ENCODE results near the gene USP4. TPM values are rescaled to one million over a fixed set of nuclear protein-coding genes. Genes with fewer than 3 reads are reported as not detected.
A peak's percentile ranks its signal among the peaks of the same experiment; 100 is the strongest.

Gene USP4
- total RNA-seq, 5 donors from 2014 or later (not counting 1 experiment from before 2014, with no cell fraction given) = 101 to 107 (median 103) TPM

DNA sequence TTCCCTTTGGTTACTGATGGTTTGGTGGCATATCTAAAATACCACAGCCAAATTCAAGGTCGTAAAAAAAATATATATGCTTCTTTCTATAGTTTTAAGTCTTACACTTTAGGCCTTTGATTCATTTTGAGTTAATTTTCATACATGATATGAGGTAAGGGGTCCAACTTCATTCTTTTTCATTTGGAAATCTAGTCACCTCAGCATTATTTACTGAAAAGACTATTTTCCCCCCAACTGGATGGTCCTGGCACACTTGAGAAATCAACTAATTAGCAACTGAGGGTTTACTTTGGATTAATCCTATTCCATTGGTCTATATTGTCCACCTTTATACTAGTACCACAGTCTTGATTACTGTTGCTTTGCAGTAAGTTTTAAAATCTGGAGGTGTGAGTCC, 45.8 kb upstream of the USP4 start:
- Mint-ChIP-seq H3K36me3 (peaks cover 6% of the 10 kb centered on the region), H3K4me3 (peak overlapping the region in 1 of 3 donors; percentile 37), H3K4me1 (peaks cover 51 to 82% (median 79%) of the 10 kb centered on the region in 3 donors), H3K27ac (peak overlapping the region; percentile 46 to 65), H3K27me3 (no peaks in the 10 kb centered on the region), H3K9me3 (no peaks in the 10 kb centered on the region)
- DNase-seq (no peak), ATAC-seq (replicated peaks in 1 of 4) (no peak)
- ChIA-PET CTCF (no interaction called here), POLR2A (no interaction called here)
- Histone ChIP-seq H3K9me3 (no peaks in the 10 kb centered on the region), H3K27ac (ENCODE audit: low read length) (no peak overlapping the region), H3K4me1 (ENCODE audit: control insufficient read depth in 1 of 2, extremely low read depth in 1 of 2, insufficient read depth in 2 of 2, low read length in 2 of 2) (peaks cover 4 to 61% of the 10 kb centered on the region in 2 experiments), H3K36me3 (ENCODE audit: control insufficient read depth in 2 of 2, extremely low read depth in 1 of 2, insufficient read depth in 1 of 2, low read length in 1 of 2) (peaks cover 0 to 9% of the 10 kb centered on the region in 2 donors), H3K4me3 (ENCODE audit: control insufficient read depth in 1 of 2, extremely low read depth in 1 of 2, low read length in 1 of 2) (no peak overlapping the region), H3K27me3 (replicated peaks in 1 of 2; ENCODE audit: control insufficient read depth in 2 of 2, extremely low read depth in 1 of 2, insufficient read depth in 2 of 2, low read length in 1 of 2) (no peaks in the 10 kb centered on the region)
- no CpG with 5 or more reads among the region's 1 CpG for WGBS (ENCODE audit: insufficient coverage)

- no peaks in the 10 kb centered on the region for H3K27me3 ChIP-seq (replicated peaks in 1 of 2; ENCODE audit: control insufficient read depth in 2 of 2, extremely low read depth in 1 of 2, insufficient read depth in 2 of 2, low read length in 1 of 2)
- H3K4me1 ChIP-seq (ENCODE audit: control insufficient read depth in 1 of 2, extremely low read depth in 1 of 2, insufficient read depth in 2 of 2, low read length in 2 of 2) = peaks cover 4 to 59% of the 10 kb centered on the region in 2 experiments
- H3K9me3 ChIP-seq = no peaks in the 10 kb centered on the region
- H3K27ac ChIP-seq (ENCODE audit: low read length) = no peak overlapping the region
- no peaks in the 10 kb centered on the region for H3K27me3 Mint-ChIP-seq
- H3K4me1 Mint-ChIP-seq = peaks cover 58 to 81% (median 80%) of the 10 kb centered on the region in 3 donors
- no peak overlapping the region for H3K4me3 Mint-ChIP-seq
- POLR2A ChIA-PET = interaction anchor here in 1 of 2 donors (0.6 kb wide), 1 partner anchor 107 kb away, joined by 7 read pairs; no protein-coding TSS in a partner anchor
- peak overlapping the region in 1 of 2 donors; percentile 6 for H3K27ac Mint-ChIP-seq
- H3K9me3 Mint-ChIP-seq = no peaks in the 10 kb centered on the region
- DNase-seq = no peak
- ATAC-seq (replicated peaks in 1 of 4) = no peak
- CTCF ChIA-PET = interaction anchor here in 1 of 2 donors (0.6 kb wide), 1 partner anchor 22 kb away, joined by 3 read pairs; no protein-coding TSS in a partner anchor
- WGBS (ENCODE audit: insufficient coverage) = no CpG with 5 or more reads among the region's 5 CpGs
- peaks cover 7% of the 10 kb centered on the region for H3K36me3 Mint-ChIP-seq
- H3K36me3 ChIP-seq (ENCODE audit: control insufficient read depth in 2 of 2, extremely low read depth in 1 of 2, insufficient read depth in 1 of 2, low read length in 1 of 2) = peaks cover 0 to 6% of the 10 kb centered on the region in 2 donors
- no peak overlapping the region for H3K4me3 ChIP-seq (ENCODE audit: control insufficient read depth in 1 of 2, extremely low read depth in 1 of 2, low read length in 1 of 2)
Observed at GRCh38 chr3:49383387-49383786, 43.5 kb upstream of the USP4 start.

DNA sequence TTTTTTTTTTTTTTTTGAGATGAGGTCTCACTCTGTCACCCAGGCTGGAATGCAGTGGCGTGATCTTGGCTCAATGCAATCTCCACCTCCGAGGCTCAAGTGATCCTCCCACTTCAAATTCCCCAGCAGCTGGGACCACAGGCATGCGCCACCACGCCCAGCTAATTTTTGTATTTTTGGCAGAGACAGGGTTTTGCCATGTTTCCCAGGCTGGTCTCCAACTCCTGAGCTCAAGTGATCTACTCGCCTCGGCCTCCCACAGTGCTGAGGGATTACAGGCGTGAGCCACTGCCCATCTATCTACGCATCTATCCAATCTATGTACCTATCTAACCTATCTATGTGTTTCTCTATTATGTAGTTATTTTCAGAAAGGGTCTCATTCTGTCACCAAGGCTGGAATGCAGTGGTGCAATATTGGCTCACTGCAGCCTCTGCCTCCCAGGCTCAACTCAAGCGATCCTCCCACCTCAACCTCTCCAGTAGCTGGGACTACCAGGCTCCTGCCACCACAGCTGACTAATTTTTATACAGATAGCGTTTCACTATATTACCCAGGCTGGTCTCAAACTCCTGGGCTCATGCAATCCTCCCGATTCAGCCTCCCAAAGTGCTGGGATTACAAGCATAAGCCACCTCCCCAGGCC, 38.5 kb upstream of the USP4 start:
- CTCF ChIA-PET = no interaction called here
- ATAC-seq (replicated peaks in 1 of 4) = no peak
- 94% methylated on average over 2 of the region's 11 CpGs for WGBS (ENCODE audit: insufficient coverage)

DNA sequence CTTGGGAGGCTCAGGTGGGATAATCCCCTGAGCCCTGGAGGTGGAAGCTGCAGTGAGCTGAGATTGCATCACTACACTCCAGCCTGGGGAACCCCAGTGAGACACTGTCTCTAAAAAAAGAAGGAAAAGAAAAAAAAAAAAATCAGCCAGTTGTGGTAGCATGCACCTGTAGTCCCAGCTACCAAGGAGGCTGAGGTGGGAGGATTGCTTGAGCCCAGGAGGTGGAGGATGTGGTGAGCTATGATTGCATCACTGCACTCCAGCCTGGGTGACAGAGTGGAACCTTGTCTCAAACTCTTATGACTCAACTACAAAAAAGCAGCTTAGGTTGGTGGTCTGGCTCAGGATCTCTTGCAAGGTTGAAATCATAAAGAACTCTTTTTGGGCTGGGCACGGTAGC, 37.6 kb upstream of the USP4 start:
- Histone ChIP-seq H3K27me3 (replicated peaks in 1 of 2; ENCODE audit: control insufficient read depth in 2 of 2, extremely low read depth in 1 of 2, insufficient read depth in 2 of 2, low read length in 1 of 2) (no peaks in the 10 kb centered on the region), H3K4me1 (ENCODE audit: control insufficient read depth in 1 of 2, extremely low read depth in 1 of 2, insufficient read depth in 2 of 2, low read length in 2 of 2) (peaks cover 0 to 44% of the 10 kb centered on the region in 2 experiments), H3K27ac (ENCODE audit: low read length) (no peak overlapping the region), H3K9me3 (no peaks in the 10 kb centered on the region), H3K4me3 (ENCODE audit: control insufficient read depth in 1 of 2, extremely low read depth in 1 of 2, low read length in 1 of 2) (no peak overlapping the region), H3K36me3 (ENCODE audit: control insufficient read depth in 2 of 2, extremely low read depth in 1 of 2, insufficient read depth in 1 of 2, low read length in 1 of 2) (peaks cover 10 to 29% of the 10 kb centered on the region in 2 donors)
- Mint-ChIP-seq H3K36me3 (peaks cover 18% of the 10 kb centered on the region), H3K9me3 (no peaks in the 10 kb centered on the region), H3K27ac (peak overlapping the region in 1 of 2 donors; percentile 64), H3K4me3 (no peak overlapping the region), H3K4me1 (peaks cover 37 to 61% (median 58%) of the 10 kb centered on the region in 3 donors), H3K27me3 (no peaks in the 10 kb centered on the region)
- POLR2A ChIA-PET = interaction anchor here in 1 of 2 donors (0.6 kb wide), 2 partner anchors 36 to 37 kb away, joined by 3 to 6 read pairs; no protein-coding TSS in a partner anchor
- ATAC-seq (replicated peaks in 1 of 4) = peak; percentile 38 to 67 (median 58)
- CTCF ChIA-PET = interaction anchor here in 1 of 2 donors (0.6 kb wide), 1 partner anchor 197 kb away, joined by 3 read pairs; no protein-coding TSS in a partner anchor
- 71% methylated on average over 1 of the region's 1 CpG for WGBS (ENCODE audit: insufficient coverage)
- peak in 23 of 35 experiments; percentile 3 to 34 (median 12) for DNase-seq

More for the DNA sequence above, 38.5 kb upstream of the USP4 start:
- peaks cover 10% of the 10 kb centered on the region for H3K36me3 Mint-ChIP-seq
- no peak overlapping the region for H3K4me3 ChIP-seq (ENCODE audit: control insufficient read depth in 1 of 2, extremely low read depth in 1 of 2, low read length in 1 of 2)
- H3K27me3 ChIP-seq (replicated peaks in 1 of 2; ENCODE audit: control insufficient read depth in 2 of 2, extremely low read depth in 1 of 2, insufficient read depth in 2 of 2, low read length in 1 of 2) = no peaks in the 10 kb centered on the region
- no peak overlapping the region for H3K4me3 Mint-ChIP-seq
- H3K27ac Mint-ChIP-seq = peak overlapping the region; percentile 72 to 76
- peaks cover 37 to 66% (median 65%) of the 10 kb centered on the region in 3 donors for H3K4me1 Mint-ChIP-seq
- no peak for DNase-seq
- H3K27ac ChIP-seq (ENCODE audit: low read length) = no peak overlapping the region
- no peaks in the 10 kb centered on the region for H3K27me3 Mint-ChIP-seq
- peaks cover 0 to 50% of the 10 kb centered on the region in 2 experiments for H3K4me1 ChIP-seq (ENCODE audit: control insufficient read depth in 1 of 2, extremely low read depth in 1 of 2, insufficient read depth in 2 of 2, low read length in 2 of 2)
- no peaks in the 10 kb centered on the region for H3K9me3 ChIP-seq
- POLR2A ChIA-PET = interaction anchor here in 1 of 2 donors (0.6 kb wide), 1 partner anchor 35 kb away, joined by 3 read pairs; no protein-coding TSS in a partner anchor
- no peaks in the 10 kb centered on the region for H3K9me3 Mint-ChIP-seq
- peaks cover 1 to 20% of the 10 kb centered on the region in 2 donors for H3K36me3 ChIP-seq (ENCODE audit: control insufficient read depth in 2 of 2, extremely low read depth in 1 of 2, insufficient read depth in 1 of 2, low read length in 1 of 2)

DNA sequence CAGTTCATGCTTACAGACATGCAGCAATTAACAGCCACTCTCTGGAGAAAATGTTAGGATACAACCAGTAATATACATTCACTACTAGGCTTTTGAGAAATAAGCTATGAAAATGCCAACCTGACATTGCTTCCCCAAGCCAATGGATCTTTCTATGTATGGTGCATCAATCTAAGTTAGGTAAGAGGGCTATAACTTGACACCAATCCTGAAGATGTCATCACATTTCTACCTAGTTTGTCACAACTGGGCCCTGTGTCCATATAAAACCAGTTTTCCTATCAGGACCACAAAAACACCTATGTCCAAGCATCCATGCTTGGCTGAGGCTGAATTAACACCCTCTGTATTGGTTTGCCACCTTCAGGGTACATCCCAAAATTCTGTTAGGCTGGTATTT, 32.1 kb upstream of the USP4 start:
- peak overlapping the region in 1 of 2 donors; percentile 56 for H3K27ac Mint-ChIP-seq
- CTCF ChIA-PET = no interaction called here
- peaks cover 10 to 63% of the 10 kb centered on the region in 2 donors for H3K36me3 ChIP-seq (ENCODE audit: control insufficient read depth in 2 of 2, extremely low read depth in 1 of 2, insufficient read depth in 1 of 2, low read length in 1 of 2)

DNA sequence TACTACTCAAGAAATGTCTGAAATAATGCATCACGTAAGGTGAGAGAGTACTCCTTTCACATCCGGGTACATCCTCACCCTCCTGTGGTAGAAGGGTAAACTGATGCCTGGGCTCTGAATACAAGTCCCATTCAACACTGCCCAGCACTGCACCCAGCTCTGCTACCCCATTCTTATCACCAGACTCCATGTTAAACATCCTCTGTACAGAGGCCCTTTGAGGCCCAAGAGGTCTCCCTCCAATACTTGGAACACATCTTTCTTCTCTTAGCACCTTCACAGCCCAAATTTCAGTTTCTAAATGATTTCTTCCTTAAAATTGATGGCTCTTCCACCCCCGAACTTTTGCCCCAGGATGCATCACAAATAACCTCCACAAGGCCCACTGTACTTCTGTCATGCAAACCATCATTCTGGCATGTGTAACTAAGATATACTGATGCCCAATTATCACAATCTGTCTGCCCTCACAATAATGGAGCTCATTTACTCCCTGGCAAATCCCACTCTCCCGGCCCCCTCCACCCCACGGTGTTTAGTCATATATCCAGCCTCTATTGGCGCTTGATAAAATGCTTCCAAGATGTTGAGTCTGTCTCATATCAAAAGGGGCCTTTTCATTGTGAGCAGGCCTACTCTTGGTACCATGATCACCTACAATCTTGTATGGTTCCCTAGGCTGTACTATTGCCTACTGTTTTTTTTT, 30.9 kb upstream of the USP4 start:
- Histone ChIP-seq H3K4me3 (ENCODE audit: control insufficient read depth in 1 of 2, extremely low read depth in 1 of 2, low read length in 1 of 2) (no peak overlapping the region), H3K4me1 (ENCODE audit: control insufficient read depth in 1 of 2, extremely low read depth in 1 of 2, insufficient read depth in 2 of 2, low read length in 2 of 2) (no peaks in the 10 kb centered on the region), H3K9me3 (no peaks in the 10 kb centered on the region), H3K36me3 (ENCODE audit: control insufficient read depth in 2 of 2, extremely low read depth in 1 of 2, insufficient read depth in 1 of 2, low read length in 1 of 2) (peaks cover 10 to 74% of the 10 kb centered on the region in 2 donors), H3K27ac (ENCODE audit: low read length) (no peak overlapping the region), H3K27me3 (replicated peaks in 1 of 2; ENCODE audit: control insufficient read depth in 2 of 2, extremely low read depth in 1 of 2, insufficient read depth in 2 of 2, low read length in 1 of 2) (no peaks in the 10 kb centered on the region)
- ChIA-PET POLR2A (interaction anchor here in 1 of 2 donors (0.5 kb wide), 1 partner anchor 76 kb away, joined by 3 read pairs; no protein-coding TSS in a partner anchor), CTCF (interaction anchor here in 1 of 2 donors (0.6 to 0.8 kb wide), 2 partner anchors 19 to 73 kb away, joined by 3 to 4 read pairs; no protein-coding TSS in a partner anchor)
- Mint-ChIP-seq H3K4me3 (no peak overlapping the region), H3K27ac (peak overlapping the region; percentile 20 to 45), H3K4me1 (peaks cover 15 to 29% (median 26%) of the 10 kb centered on the region in 3 donors), H3K27me3 (no peaks in the 10 kb centered on the region), H3K36me3 (peaks cover 49% of the 10 kb centered on the region), H3K9me3 (no peaks in the 10 kb centered on the region)
- 89% methylated on average over 4 of the region's 6 CpGs for WGBS (ENCODE audit: insufficient coverage)
- ATAC-seq (replicated peaks in 1 of 4) (no peak), DNase-seq (no peak)

More for the DNA sequence above, 32.1 kb upstream of the USP4 start:
- H3K9me3 Mint-ChIP-seq = no peaks in the 10 kb centered on the region
- no peak overlapping the region for H3K4me3 ChIP-seq (ENCODE audit: control insufficient read depth in 1 of 2, extremely low read depth in 1 of 2, low read length in 1 of 2)
- H3K4me1 ChIP-seq (ENCODE audit: control insufficient read depth in 1 of 2, extremely low read depth in 1 of 2, insufficient read depth in 2 of 2, low read length in 2 of 2) = peaks cover 0 to under 1% of the 10 kb centered on the region in 2 experiments
- no peak overlapping the region for H3K27ac ChIP-seq (ENCODE audit: low read length)
- ATAC-seq (replicated peaks in 1 of 4) (no peak), DNase-seq (no peak)
- H3K27me3 ChIP-seq (replicated peaks in 1 of 2; ENCODE audit: control insufficient read depth in 2 of 2, extremely low read depth in 1 of 2, insufficient read depth in 2 of 2, low read length in 1 of 2) = no peaks in the 10 kb centered on the region
- H3K9me3 ChIP-seq = no peaks in the 10 kb centered on the region
- H3K36me3 Mint-ChIP-seq = peaks cover 38% of the 10 kb centered on the region
- POLR2A ChIA-PET = interaction anchor here in 1 of 2 donors (0.5 to 0.6 kb wide), 2 partner anchors 39 to 720 kb away, joined by 3 to 4 read pairs; no protein-coding TSS in a partner anchor
- no peak overlapping the region for H3K4me3 Mint-ChIP-seq
- peaks cover 19 to 36% (median 30%) of the 10 kb centered on the region in 3 donors for H3K4me1 Mint-ChIP-seq
- no peaks in the 10 kb centered on the region for H3K27me3 Mint-ChIP-seq
